Esophagus muscularis mucosa (tissue), 3 donors: Measurements from ENCODE around the gene CXorf66.

Experiments used
- CTCF ChIP-seq, 3 experiments: fragments of 200-600 bp in 2 of 3; fragments of 450-650 bp in 1 of 3; sonication (generic) in 2 of 3; IDR thresholded peaks; one replicate each; pipeline ENCODE4 v1.5.1; 2017 to 2019; ENCODE audit warnings: antibody characterized with exemption in 3 of 3, mild to moderate bottlenecking in 2 of 3, moderate library complexity in 1 of 3
- POLR2A ChIP-seq: fragments of 450-650 bp; IDR thresholded peaks from one replicate; pipeline ENCODE4 v1.6.1; 2017; ENCODE audit warnings: antibody characterized with exemption, moderate library complexity, mild to moderate bottlenecking, low read depth
- POLR2AphosphoS5 ChIP-seq, 2 donors: sonication (generic); formaldehyde crosslinking; IDR thresholded peaks; one replicate each; pipeline ENCODE4 v1.6.1; 2017; ENCODE audit warnings: antibody characterized with exemption in 2 of 2

DNA sequence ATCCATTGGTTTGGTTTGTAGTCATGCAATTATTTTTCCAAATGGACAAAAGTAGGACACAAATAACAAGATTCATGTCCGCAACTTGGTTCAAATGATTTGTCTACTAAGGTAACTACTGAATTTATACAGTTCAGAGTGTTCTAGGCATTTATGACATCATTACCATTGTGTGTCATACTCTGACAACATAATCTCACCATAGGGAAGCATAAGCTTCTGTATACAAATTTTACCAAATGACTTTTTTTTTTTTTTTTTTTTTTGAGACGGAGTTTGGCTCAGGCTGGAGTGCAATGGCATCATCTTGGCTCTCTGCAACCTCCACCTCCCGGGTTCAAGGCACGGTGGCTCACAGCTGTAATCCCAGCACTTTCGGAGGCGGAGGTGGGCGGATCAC lies at the start of gene CXorf66:
- TF ChIP-seq CTCF (IDR thresholded peaks at IDR 0.05) (no peak), POLR2AphosphoS5 (IDR thresholded peaks at IDR 0.05) (no peak), POLR2A (no peak)
